Liver (tissue), 3 donors: ENCODE data around the gene SLC7A6.

Source experiments
- FOXA1 ChIP-seq: IDR thresholded peaks from 2 replicates; pipeline ENCODE4 v1.6.1; 2016; ENCODE audit warnings: antibody characterized with exemption
- HNF4A ChIP-seq, 2 donors: conservative IDR thresholded peaks; 2 replicates each; pipeline ENCODE4 v1.6.1; 2016; ENCODE audit warnings: antibody characterized with exemption in 2 of 2, mild to moderate bottlenecking in 2 of 2
- JUND ChIP-seq, 2 donors: IDR thresholded peaks; 2 replicates each; pipeline ENCODE4 v1.6.1; 2016; ENCODE audit warnings: antibody characterized with exemption in 2 of 2
- NR2F2 ChIP-seq: IDR thresholded peaks from 2 replicates; pipeline ENCODE4 v1.6.1; 2016; ENCODE audit warnings: antibody characterized with exemption
- RAD21 ChIP-seq, 2 donors: IDR thresholded peaks; 2 replicates each; pipeline ENCODE4 v1.6.1; 2016; ENCODE audit warnings: antibody characterized with exemption in 2 of 2, mild to moderate bottlenecking in 2 of 2
- RXRA ChIP-seq, 2 donors: IDR thresholded peaks; 2 replicates each; pipeline ENCODE4 v1.6.1; 2017 to 2018; ENCODE audit warnings: antibody characterized with exemption in 2 of 2, mild to moderate bottlenecking in 1 of 2
- SP1 ChIP-seq: IDR thresholded peaks from 2 replicates; pipeline ENCODE4 v1.6.1; 2018; ENCODE audit warnings: antibody characterized with exemption, mild to moderate bottlenecking
- TAF1 ChIP-seq: conservative IDR thresholded peaks from 2 replicates; pipeline ENCODE4 v1.6.1; 2016; ENCODE audit warnings: antibody characterized with exemption, mild to moderate bottlenecking
- YY1 ChIP-seq: IDR thresholded peaks from 2 replicates; pipeline ENCODE4 v1.6.1; 2016; ENCODE audit warnings: antibody characterized with exemption, mild to moderate bottlenecking
- TF ChIP-seq, protein P1 (sequence below): fragments of 150-350 bp; IDR thresholded peaks from 2 replicates; pipeline ENCODE4 v1.5.1; 2017; ENCODE audit warnings: improper control_type of control experiment, low read depth, low read length; ENCODE audit not compliant: missing input control
- TF ChIP-seq, protein P2 (sequence below): IDR thresholded peaks from 2 replicates; pipeline ENCODE4 v1.6.1; 2016; ENCODE audit warnings: antibody characterized with exemption
- TF ChIP-seq, protein P3 (sequence below): IDR thresholded peaks from 2 replicates; pipeline ENCODE4 v1.6.1; 2016; ENCODE audit warnings: antibody characterized with exemption
- TF ChIP-seq, protein P4 (sequence below): IDR thresholded peaks from 2 replicates; pipeline ENCODE4 v1.6.1; 2016; ENCODE audit warnings: antibody characterized with exemption, mild to moderate bottlenecking
- TF ChIP-seq, protein P5 (sequence below): IDR thresholded peaks from 2 replicates; pipeline ENCODE4 v1.6.1; 2016; ENCODE audit warnings: antibody characterized with exemption
- donor health status: healthy.
- donor health status: healthy.

DNA sequence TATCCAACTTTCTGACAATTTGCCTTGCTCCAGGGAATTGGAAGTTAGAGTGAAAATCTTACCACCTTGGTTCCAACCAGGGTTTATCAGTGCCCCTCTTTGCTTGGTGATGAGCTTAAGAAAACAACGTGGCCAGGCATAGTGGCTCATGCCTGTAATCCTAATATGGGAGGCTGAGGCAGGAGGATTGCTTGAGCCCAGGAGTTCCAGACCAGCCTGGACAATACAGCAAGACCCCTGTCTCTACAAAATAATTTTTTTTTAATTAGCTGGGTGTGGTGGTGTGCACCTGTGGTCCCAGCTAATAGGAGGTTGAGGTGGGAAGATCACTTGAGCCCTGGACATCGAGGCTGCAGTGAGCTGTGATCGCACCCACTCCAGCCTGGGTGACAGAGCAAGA lies 21.4 kb downstream of the SLC7A6 start:
- TF ChIP-seq, protein P1, sequence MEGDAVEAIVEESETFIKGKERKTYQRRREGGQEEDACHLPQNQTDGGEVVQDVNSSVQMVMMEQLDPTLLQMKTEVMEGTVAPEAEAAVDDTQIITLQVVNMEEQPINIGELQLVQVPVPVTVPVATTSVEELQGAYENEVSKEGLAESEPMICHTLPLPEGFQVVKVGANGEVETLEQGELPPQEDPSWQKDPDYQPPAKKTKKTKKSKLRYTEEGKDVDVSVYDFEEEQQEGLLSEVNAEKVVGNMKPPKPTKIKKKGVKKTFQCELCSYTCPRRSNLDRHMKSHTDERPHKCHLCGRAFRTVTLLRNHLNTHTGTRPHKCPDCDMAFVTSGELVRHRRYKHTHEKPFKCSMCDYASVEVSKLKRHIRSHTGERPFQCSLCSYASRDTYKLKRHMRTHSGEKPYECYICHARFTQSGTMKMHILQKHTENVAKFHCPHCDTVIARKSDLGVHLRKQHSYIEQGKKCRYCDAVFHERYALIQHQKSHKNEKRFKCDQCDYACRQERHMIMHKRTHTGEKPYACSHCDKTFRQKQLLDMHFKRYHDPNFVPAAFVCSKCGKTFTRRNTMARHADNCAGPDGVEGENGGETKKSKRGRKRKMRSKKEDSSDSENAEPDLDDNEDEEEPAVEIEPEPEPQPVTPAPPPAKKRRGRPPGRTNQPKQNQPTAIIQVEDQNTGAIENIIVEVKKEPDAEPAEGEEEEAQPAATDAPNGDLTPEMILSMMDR, result no peak
- TF ChIP-seq RAD21 (IDR thresholded peaks at IDR 0.05) (no peak), TAF1 (no peak), YY1 (no peak), FOXA1 (no peak), JUND (IDR thresholded peaks at IDR 0.05) (no peak), RXRA (IDR thresholded peaks at IDR 0.05) (no peak), SP1 (no peak), HNF4A (conservative IDR thresholded peaks at IDR 0.05) (no peak), NR2F2 (no peak)
- TF ChIP-seq, protein P2, sequence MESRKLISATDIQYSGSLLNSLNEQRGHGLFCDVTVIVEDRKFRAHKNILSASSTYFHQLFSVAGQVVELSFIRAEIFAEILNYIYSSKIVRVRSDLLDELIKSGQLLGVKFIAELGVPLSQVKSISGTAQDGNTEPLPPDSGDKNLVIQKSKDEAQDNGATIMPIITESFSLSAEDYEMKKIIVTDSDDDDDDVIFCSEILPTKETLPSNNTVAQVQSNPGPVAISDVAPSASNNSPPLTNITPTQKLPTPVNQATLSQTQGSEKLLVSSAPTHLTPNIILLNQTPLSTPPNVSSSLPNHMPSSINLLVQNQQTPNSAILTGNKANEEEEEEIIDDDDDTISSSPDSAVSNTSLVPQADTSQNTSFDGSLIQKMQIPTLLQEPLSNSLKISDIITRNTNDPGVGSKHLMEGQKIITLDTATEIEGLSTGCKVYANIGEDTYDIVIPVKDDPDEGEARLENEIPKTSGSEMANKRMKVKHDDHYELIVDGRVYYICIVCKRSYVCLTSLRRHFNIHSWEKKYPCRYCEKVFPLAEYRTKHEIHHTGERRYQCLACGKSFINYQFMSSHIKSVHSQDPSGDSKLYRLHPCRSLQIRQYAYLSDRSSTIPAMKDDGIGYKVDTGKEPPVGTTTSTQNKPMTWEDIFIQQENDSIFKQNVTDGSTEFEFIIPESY, result no peak
- TF ChIP-seq, protein P3, sequence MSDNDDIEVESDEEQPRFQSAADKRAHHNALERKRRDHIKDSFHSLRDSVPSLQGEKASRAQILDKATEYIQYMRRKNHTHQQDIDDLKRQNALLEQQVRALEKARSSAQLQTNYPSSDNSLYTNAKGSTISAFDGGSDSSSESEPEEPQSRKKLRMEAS, result no peak
- TF ChIP-seq, protein P4, sequence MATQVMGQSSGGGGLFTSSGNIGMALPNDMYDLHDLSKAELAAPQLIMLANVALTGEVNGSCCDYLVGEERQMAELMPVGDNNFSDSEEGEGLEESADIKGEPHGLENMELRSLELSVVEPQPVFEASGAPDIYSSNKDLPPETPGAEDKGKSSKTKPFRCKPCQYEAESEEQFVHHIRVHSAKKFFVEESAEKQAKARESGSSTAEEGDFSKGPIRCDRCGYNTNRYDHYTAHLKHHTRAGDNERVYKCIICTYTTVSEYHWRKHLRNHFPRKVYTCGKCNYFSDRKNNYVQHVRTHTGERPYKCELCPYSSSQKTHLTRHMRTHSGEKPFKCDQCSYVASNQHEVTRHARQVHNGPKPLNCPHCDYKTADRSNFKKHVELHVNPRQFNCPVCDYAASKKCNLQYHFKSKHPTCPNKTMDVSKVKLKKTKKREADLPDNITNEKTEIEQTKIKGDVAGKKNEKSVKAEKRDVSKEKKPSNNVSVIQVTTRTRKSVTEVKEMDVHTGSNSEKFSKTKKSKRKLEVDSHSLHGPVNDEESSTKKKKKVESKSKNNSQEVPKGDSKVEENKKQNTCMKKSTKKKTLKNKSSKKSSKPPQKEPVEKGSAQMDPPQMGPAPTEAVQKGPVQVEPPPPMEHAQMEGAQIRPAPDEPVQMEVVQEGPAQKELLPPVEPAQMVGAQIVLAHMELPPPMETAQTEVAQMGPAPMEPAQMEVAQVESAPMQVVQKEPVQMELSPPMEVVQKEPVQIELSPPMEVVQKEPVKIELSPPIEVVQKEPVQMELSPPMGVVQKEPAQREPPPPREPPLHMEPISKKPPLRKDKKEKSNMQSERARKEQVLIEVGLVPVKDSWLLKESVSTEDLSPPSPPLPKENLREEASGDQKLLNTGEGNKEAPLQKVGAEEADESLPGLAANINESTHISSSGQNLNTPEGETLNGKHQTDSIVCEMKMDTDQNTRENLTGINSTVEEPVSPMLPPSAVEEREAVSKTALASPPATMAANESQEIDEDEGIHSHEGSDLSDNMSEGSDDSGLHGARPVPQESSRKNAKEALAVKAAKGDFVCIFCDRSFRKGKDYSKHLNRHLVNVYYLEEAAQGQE, result no peak
- TF ChIP-seq, protein P5, sequence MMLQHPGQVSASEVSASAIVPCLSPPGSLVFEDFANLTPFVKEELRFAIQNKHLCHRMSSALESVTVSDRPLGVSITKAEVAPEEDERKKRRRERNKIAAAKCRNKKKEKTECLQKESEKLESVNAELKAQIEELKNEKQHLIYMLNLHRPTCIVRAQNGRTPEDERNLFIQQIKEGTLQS, result no peak
